Thyroid gland (tissue), 4 donors: ENCODE data around the gene SLC46A3. TPM values are rescaled to one million over a fixed set of nuclear protein-coding genes. Genes with fewer than 3 reads are reported as not detected.

Experiments
- DNase-seq, 2 donors: peaks; one replicate each; pipeline ENCODE4 v3.0.0-alpha.2; 2019
- H3K27ac ChIP-seq, 3 donors: fragments of 200-600 bp; sonication (generic); 1 replicate in 2 of 3; 2 replicates in 1 of 3; pipeline ENCODE4 v1.5.1; 2016 to 2019; ENCODE audit warnings: mild to moderate bottlenecking in 1 of 3, moderate library complexity in 1 of 3
- H3K27me3 ChIP-seq: fragments of 200-600 bp; sonication (generic); one replicate; pipeline ENCODE4 v1.5.1; 2019
- H3K36me3 ChIP-seq, 2 donors: fragments of 200-600 bp; sonication (generic); one replicate each; pipeline ENCODE4 v1.5.1; 2016 to 2019
- H3K4me1 ChIP-seq, 2 donors: fragments of 200-600 bp; sonication (generic); one replicate each; pipeline ENCODE4 v1.5.1; 2017 to 2019
- H3K4me3 ChIP-seq, 3 donors: fragments of 200-600 bp; sonication (generic); replicated peaks in 1 of 3; 1 replicate in 2 of 3; 2 replicates in 1 of 3; pipeline ENCODE4 v1.5.1; 2016; ENCODE audit warnings: mild to moderate bottlenecking in 1 of 3
- H3K9me3 ChIP-seq: fragments of 200-600 bp; sonication (generic); one replicate; pipeline ENCODE4 v1.5.1; 2017
- CTCF ChIP-seq, 6 experiments: fragments of 200-600 bp in 3 of 6; fragments of 450-650 bp in 3 of 6; sonication (generic) in 3 of 6; IDR thresholded peaks; one replicate each; pipeline ENCODE4 v1.5.1; 2016 to 2019; ENCODE audit warnings: antibody characterized with exemption in 6 of 6, mild to moderate bottlenecking in 2 of 6, inconsistent platforms in 1 of 6, moderate library complexity in 1 of 6
- POLR2A ChIP-seq, 2 donors: fragments of 450-650 bp; IDR thresholded peaks; one replicate each; pipeline ENCODE4 v1.6.1; 2017; ENCODE audit warnings: antibody characterized with exemption in 2 of 2, mild to moderate bottlenecking in 2 of 2, moderate library complexity in 1 of 2
- WGBS, 2 donors: methylation state at CpG; one replicate each; pipeline ENCODE4 v1.1.5; 2017; 5-methylcytosine and 5-hydroxymethylcytosine counted together
- intact Hi-C: fragments of 100-400 bp; cut with DNase I; formaldehyde crosslinking; loops from one replicate; pipeline ENCODE4 v1.15.1; 2023
- total RNA-seq, 4 donors: library from RNA; depleted of rRNA; stranded (reverse); fragments of >200 nt; gene quantifications; one replicate each; pipeline ENCODE4 v1.2.3, GENCODE V29; 2016

Gene SLC46A3
- total RNA-seq, 4 donors from 2014 or later: 16.4 to 28.7 (median 26.8) TPM

GRCh38 chr13:28716511-28716910, 2.3 kb downstream of the SLC46A3 start:
- intact Hi-C loops: no loop called here

GRCh38 chr13:28714651-28715050, 4.1 kb downstream of the SLC46A3 start:
- no peaks in the 10 kb centered on the region for H3K27me3 ChIP-seq
- no peak overlapping the region for H3K27ac ChIP-seq
- H3K4me3 ChIP-seq: no peak overlapping the region
- H3K4me1 ChIP-seq: peaks cover 6 to 15% of the 10 kb centered on the region in 2 donors
- TF ChIP-seq CTCF (IDR thresholded peaks at IDR 0.05) (no peak), POLR2A (IDR thresholded peaks at IDR 0.05) (no peak)
- no peak for DNase-seq
- intact Hi-C loops: no loop called here
- no peaks in the 10 kb centered on the region for H3K9me3 ChIP-seq
- H3K36me3 ChIP-seq: no peaks in the 10 kb centered on the region
- WGBS, 2 donors: 93 to 95% methylated on average over 1 of the region's 1 CpG

More at GRCh38 chr13:28716511-28716910, 2.3 kb downstream of the SLC46A3 start:
- no peak for DNase-seq
- H3K36me3 ChIP-seq: no peaks in the 10 kb centered on the region
- 45 to 53% methylated on average over 8 of the region's 8 CpGs for WGBS, 2 donors
- H3K9me3 ChIP-seq: no peaks in the 10 kb centered on the region
- TF ChIP-seq POLR2A (IDR thresholded peaks at IDR 0.05): no peak
- TF ChIP-seq CTCF (IDR thresholded peaks at IDR 0.05): no peak
- H3K27me3 ChIP-seq: no peaks in the 10 kb centered on the region
- no peak overlapping the region for H3K4me3 ChIP-seq
- H3K27ac ChIP-seq: peak overlapping the region in 1 of 3 donors; percentile 41
- peaks cover 6 to 15% of the 10 kb centered on the region in 2 donors for H3K4me1 ChIP-seq

GRCh38 chr13:28710161-28710560, 8.6 kb downstream of the SLC46A3 start:
- H3K36me3 ChIP-seq: no peaks in the 10 kb centered on the region
- H3K27me3 ChIP-seq: no peaks in the 10 kb centered on the region
- H3K4me1 ChIP-seq: no peaks in the 10 kb centered on the region
- TF ChIP-seq POLR2A (IDR thresholded peaks at IDR 0.05): no peak
- TF ChIP-seq CTCF (IDR thresholded peaks at IDR 0.05): no peak
- no peaks in the 10 kb centered on the region for H3K9me3 ChIP-seq
- DNase-seq: no peak
- 80 to 95% methylated on average over 4 of the region's 4 CpGs for WGBS, 2 donors
- intact Hi-C loops: no loop called here
- H3K4me3 ChIP-seq: no peak overlapping the region
- H3K27ac ChIP-seq: no peak overlapping the region

- 91 to 92% methylated on average over 5 of the region's 5 CpGs for WGBS, 2 donors
- no peak overlapping the region for H3K4me3 ChIP-seq
- H3K27ac ChIP-seq: no peak overlapping the region
- no peaks in the 10 kb centered on the region for H3K4me1 ChIP-seq
- DNase-seq: no peak
- no peaks in the 10 kb centered on the region for H3K36me3 ChIP-seq
- TF ChIP-seq POLR2A (IDR thresholded peaks at IDR 0.05): no peak
- TF ChIP-seq CTCF (IDR thresholded peaks at IDR 0.05): no peak
- H3K27me3 ChIP-seq: no peaks in the 10 kb centered on the region
- H3K9me3 ChIP-seq: no peaks in the 10 kb centered on the region
- intact Hi-C loops: no loop called here
Measured at GRCh38 chr13:28707629-28708427, 10.9 kb downstream of the SLC46A3 start.

GRCh38 chr13:28705461-28706083, 13.2 kb downstream of the SLC46A3 start:
- intact Hi-C loops: no loop called here
- Histone ChIP-seq H3K27ac (no peak overlapping the region), H3K36me3 (no peaks in the 10 kb centered on the region), H3K27me3 (no peaks in the 10 kb centered on the region), H3K9me3 (no peaks in the 10 kb centered on the region), H3K4me3 (no peak overlapping the region), H3K4me1 (no peaks in the 10 kb centered on the region)
- DNase-seq: no peak
- no peak for TF ChIP-seq POLR2A (IDR thresholded peaks at IDR 0.05)
- no peak for TF ChIP-seq CTCF (IDR thresholded peaks at IDR 0.05)
- 92 to 93% methylated on average over 5 of the region's 5 CpGs for WGBS, 2 donors
